Fibroblast of villous mesenchyme (primary cell): Measurements from ENCODE around the gene ADORA1. TPM values are rescaled to one million over a fixed set of nuclear protein-coding genes. Genes with fewer than 3 reads are reported as not detected.

Experiments
- DNase-seq: peaks from one replicate; pipeline ENCODE4 v3.0.0-alpha.2; 2010; ENCODE audit warnings: low read depth
- H3K4me3 ChIP-seq: 2 replicates; pipeline ENCODE4 v1.5.1; 2011; ENCODE audit warnings: low read depth, mild to moderate bottlenecking, low read length
- CTCF ChIP-seq: IDR thresholded peaks from 2 replicates; pipeline ENCODE4 v1.5.1; 2012; ENCODE audit warnings: low read depth, mild to moderate bottlenecking, low read length; ENCODE audit not compliant: insufficient read depth
- total RNA-seq: library from RNA; depleted of rRNA; stranded (reverse); fragments of >200 nt; gene quantifications from 2 replicates; pipeline ENCODE4 v1.2.3, GENCODE V29; 2012

The ADORA1 gene
- total RNA-seq, 1 donor: 14.2 TPM

GRCh38 chr1:203088441-203088840 lies 39.1 kb upstream of the ADORA1 start:
- H3K4me3 ChIP-seq: no peak overlapping the region
- TF ChIP-seq CTCF: no peak
- no peak for DNase-seq

GRCh38 chr1:203089001-203089650 lies 38.4 kb upstream of the ADORA1 start:
- no peak for TF ChIP-seq CTCF
- DNase-seq: no peak
- no peak overlapping the region for H3K4me3 ChIP-seq

- DNase-seq: no peak
- TF ChIP-seq CTCF: no peak
- no peak overlapping the region for H3K4me3 ChIP-seq
Measured at GRCh38 chr1:203089651-203090045, 37.9 kb upstream of the ADORA1 start.

- no peak for TF ChIP-seq CTCF
- no peak overlapping the region for H3K4me3 ChIP-seq
- DNase-seq: no peak
Measured at GRCh38 chr1:203090421-203091198, 36.9 kb upstream of the ADORA1 start.

- no peak for TF ChIP-seq CTCF
Measured at GRCh38 chr1:203091199-203091477, 36.4 kb upstream of the ADORA1 start.

GRCh38 chr1:203091761-203092330 lies 35.7 kb upstream of the ADORA1 start:
- TF ChIP-seq CTCF: no peak
- no peak overlapping the region for H3K4me3 ChIP-seq
- DNase-seq: no peak

More at GRCh38 chr1:203091199-203091477, 36.4 kb upstream of the ADORA1 start:
- no peak for DNase-seq
- H3K4me3 ChIP-seq: no peak overlapping the region
